Fibroblast of lung (primary cell): Measurements from ENCODE around the gene SALL2.

Experiments used
- CTCF ChIP-seq, 2 donors: IDR thresholded peaks in 1 of 2; conservative IDR thresholded peaks in 1 of 2; 1 replicate in 1 of 2; 2 replicates in 1 of 2; pipeline ENCODE4 v1.5.1; 2011 to 2012; ENCODE audit warnings: low read length in 2 of 2, control low read depth in 1 of 2, inconsistent platforms in 1 of 2, low read depth in 1 of 2, mild to moderate bottlenecking in 1 of 2
- EZH2 ChIP-seq: IDR thresholded peaks from 2 replicates; pipeline ENCODE4 v1.5.1; 2012; ENCODE audit warnings: low read length, control low read depth, mild to moderate bottlenecking; ENCODE audit errors: missing control alignments

- TF ChIP-seq CTCF (conservative IDR thresholded peaks at IDR 0.05 in 1 of 2, IDR thresholded peaks at IDR 0.05 in 1 of 2; ENCODE audit: low read depth in 1 of 2, low read length in 2 of 2) (no peak), EZH2 (no peak)
Observed at GRCh38 chr14:21475767-21476522, 50.2 kb downstream of the SALL2 start.
